Bronchial epithelial cell (primary cell): ENCODE measurements around the gene MAX. TPM values are rescaled to one million over a fixed set of nuclear protein-coding genes. Genes with fewer than 3 reads are reported as not detected.

ENCODE experiments used
- DNase-seq: peaks from one replicate; pipeline ENCODE4 v3.0.0-alpha.2; 2010; ENCODE audit warnings: low read depth
- FAIRE-seq: peaks from 2 replicates; lab custom pipeline; 2011; peaks lifted over from hg19 to GRCh38; lab: Jason Lieb, UNC
- H3K27me3 ChIP-seq: 2 replicates; pipeline ENCODE4 v1.5.1; 2011; ENCODE audit warnings: low read length; ENCODE audit not compliant: control insufficient read depth, insufficient read depth
- H3K36me3 ChIP-seq: 2 replicates; pipeline ENCODE4 v1.5.1; 2011; ENCODE audit warnings: low read length; ENCODE audit not compliant: control insufficient read depth, insufficient read depth
- H3K4me3 ChIP-seq: 2 replicates; pipeline ENCODE4 v1.5.1; 2011; ENCODE audit warnings: mild to moderate bottlenecking, low read depth, low read length, control low read depth
- CTCF ChIP-seq: IDR thresholded peaks from 2 replicates; pipeline ENCODE4 v1.5.1; 2011; ENCODE audit warnings: mild to moderate bottlenecking, moderate library complexity, low read length, control low read depth, inconsistent platforms; ENCODE audit not compliant: insufficient read depth, severe bottlenecking
- total RNA-seq: library from RNA; depleted of rRNA; stranded (reverse); fragments of >200 nt; gene quantifications from 2 replicates; pipeline ENCODE4 v1.2.1, GENCODE V29; 2014

Gene MAX
- total RNA-seq, 1 donor from 2014 or later = 42.4 TPM

DNA sequence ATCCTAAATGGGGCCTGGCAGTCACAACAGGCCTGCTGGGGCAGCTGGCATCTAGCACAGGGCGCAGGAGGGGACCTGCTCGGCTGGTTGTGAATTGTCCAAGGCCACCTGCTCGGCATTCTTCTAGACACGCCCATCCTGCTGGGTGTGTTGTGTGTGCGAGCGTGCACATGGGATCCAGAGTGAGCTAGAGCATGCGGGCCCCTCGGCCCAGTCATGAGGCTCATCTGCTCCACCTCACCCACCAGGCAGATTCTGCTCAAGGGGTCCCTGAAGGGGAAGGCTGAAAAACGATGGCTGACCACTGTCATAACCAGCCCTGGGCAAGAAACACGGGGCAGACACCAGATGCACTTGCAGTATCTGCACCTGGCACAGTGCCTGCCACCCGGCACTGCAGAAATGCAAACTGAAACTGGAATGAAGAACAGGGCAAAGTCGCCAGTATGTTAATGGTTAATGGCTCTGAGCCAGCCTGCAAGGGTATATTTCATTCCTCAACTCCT lies 31.8 kb downstream of the MAX start:
- FAIRE-seq = no peak
- H3K36me3 ChIP-seq = peaks cover 7% of the 10 kb centered on the region
- H3K4me3 ChIP-seq = no peak overlapping the region

DNA sequence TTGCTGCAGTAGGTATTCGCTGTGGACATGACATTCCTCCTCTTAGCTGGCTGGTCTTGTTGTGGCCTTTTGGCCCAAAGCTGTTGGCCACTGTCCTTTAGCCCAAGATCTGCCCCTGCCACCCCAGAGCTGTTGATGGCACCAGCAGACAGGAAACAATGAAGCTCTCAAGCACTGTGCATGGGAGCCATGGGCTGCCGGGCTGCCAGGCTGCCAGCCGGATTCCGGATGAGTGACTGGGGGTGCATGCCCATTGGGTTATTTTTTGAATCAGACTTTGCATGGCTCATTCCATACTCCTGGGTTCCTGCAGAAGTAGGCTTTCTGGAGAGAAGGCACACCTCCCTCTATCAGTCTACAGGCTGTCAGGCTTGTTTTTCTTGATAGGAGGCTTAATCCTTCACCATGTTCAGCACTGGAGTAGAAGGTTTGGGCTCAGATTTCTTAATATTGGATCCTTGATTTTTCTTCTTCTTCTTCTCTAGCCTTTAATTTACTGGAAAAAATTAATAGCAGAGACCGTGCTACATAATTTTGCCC lies 32.4 kb downstream of the MAX start:
- no peak for TF ChIP-seq CTCF
- peak; percentile 17 for DNase-seq
- H3K27me3 ChIP-seq = no peaks in the 10 kb centered on the region
- no peak overlapping the region for H3K4me3 ChIP-seq
- peaks cover 9% of the 10 kb centered on the region for H3K36me3 ChIP-seq
- no peak for FAIRE-seq

More for the DNA sequence above, 31.8 kb downstream of the MAX start:
- H3K27me3 ChIP-seq = no peaks in the 10 kb centered on the region
- DNase-seq = peak; percentile 25
- TF ChIP-seq CTCF = no peak

- FAIRE-seq (peak; percentile 18), DNase-seq (peak; percentile 51)
- no peaks in the 10 kb centered on the region for H3K27me3 ChIP-seq
- TF ChIP-seq CTCF = no peak
- H3K4me3 ChIP-seq = no peak overlapping the region
- H3K36me3 ChIP-seq = peaks cover 19% of the 10 kb centered on the region
Observed at GRCh38 chr14:65065719-65066118, 36.6 kb downstream of the MAX start.

DNA sequence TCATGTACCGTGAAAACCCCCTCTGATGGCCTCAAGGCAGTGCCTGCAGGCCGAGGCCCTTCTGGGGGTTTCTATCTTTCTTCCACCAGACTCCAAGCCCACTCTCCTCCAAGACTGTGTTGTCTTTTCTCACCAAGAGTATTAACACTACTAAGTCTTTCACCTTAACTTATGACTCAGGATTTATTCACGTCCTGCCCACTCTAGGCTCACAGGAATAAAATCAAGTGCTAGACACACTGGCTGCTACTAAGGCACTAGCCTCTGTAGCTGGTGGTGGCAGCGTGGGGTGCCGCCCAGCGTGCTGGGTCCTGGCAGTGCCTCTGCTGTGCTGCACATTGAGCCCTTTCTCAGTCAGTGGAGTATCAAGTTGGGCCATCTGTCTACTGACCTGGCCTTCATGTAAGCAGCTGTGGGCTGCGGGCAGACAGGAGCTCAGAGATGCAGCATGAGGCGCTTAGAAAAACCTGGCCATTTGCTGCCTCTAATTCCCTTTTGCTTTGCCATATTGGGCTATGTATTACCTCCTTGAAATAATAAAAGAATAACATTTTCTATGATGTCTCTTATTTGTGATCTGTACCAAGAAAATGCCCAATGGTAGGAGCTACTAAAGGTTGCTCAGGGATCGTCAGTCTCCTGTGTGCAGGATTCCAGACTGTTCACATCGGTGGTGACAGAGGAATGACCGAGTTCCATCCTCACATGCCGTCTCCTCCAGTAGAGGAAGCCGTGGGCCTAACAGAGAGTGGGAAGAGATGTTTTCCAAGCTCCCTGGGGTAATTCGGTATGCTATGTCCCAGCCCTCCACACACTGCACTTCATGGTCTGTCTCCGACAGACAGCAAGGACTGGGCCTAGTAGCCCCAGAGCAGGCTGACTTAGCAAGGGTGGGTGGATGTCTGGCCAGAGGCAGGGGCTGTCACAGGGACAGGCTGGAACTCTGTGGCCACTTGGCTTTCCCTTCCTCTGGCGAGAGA lies 39.9 kb downstream of the MAX start:
- H3K4me3 ChIP-seq = no peak overlapping the region
- TF ChIP-seq CTCF = no peak
- H3K36me3 ChIP-seq = peaks cover 19% of the 10 kb centered on the region
- peak; percentile 56 for DNase-seq
- FAIRE-seq = no peak
- H3K27me3 ChIP-seq = no peaks in the 10 kb centered on the region

DNA sequence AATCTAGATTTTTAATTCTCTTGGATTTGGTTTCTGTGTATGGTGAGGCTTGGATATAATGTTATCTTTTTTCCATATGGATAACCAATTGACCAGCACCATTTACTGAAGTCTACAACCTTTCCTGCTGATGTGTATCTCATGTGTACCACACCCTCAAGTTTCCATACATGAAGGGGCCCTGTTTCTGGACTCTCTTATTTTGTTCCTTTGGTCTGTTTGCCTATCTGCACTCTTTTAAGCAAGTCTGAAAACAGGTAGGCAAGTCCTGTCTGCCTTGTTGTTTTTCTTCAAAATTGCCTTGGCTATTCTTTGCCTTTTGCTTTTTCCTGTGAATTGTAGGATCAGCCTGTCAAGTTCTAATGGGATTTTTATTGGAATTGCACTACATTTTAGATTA lies 44.6 kb downstream of the MAX start:
- FAIRE-seq = no peak
- no peaks in the 10 kb centered on the region for H3K27me3 ChIP-seq
- no peak overlapping the region for H3K4me3 ChIP-seq
- TF ChIP-seq CTCF = no peak
- peaks cover 19% of the 10 kb centered on the region for H3K36me3 ChIP-seq
- DNase-seq = no peak
